Smooth muscle cell (in vitro differentiated cells): Measurements from ENCODE around the gene GSS. TPM values are rescaled to one million over a fixed set of nuclear protein-coding genes. Genes with fewer than 3 reads are reported as not detected.

Experiments
- DNase-seq: peaks from one replicate; lab custom pipeline; 2025; ENCODE audit not compliant: unreplicated experiment; lab: John Stamatoyannopoulos, UW
- H2AFZ ChIP-seq: fragments of 200-600 bp; sonication (generic); 2 replicates; pipeline ENCODE4 v1.6.0; 2016; ENCODE audit warnings: antibody characterized with exemption, low read depth, mild to moderate bottlenecking
- H3F3A ChIP-seq: fragments of 200-600 bp; sonication (generic); 2 replicates; pipeline ENCODE4 v1.6.0; 2017; ENCODE audit warnings: antibody characterized with exemption, low read depth
- H3K27ac ChIP-seq: fragments of 200-600 bp; sonication (generic); 2 replicates; pipeline ENCODE4 v1.5.1; 2016; ENCODE audit warnings: low read depth, mild to moderate bottlenecking
- H3K27me3 ChIP-seq: fragments of 200-600 bp; sonication (generic); 2 replicates; pipeline ENCODE4 v1.6.1; 2016; ENCODE audit warnings: low read depth, mild to moderate bottlenecking
- H3K36me3 ChIP-seq: fragments of 200-600 bp; sonication (generic); 2 replicates; pipeline ENCODE4 v1.5.1; 2016; ENCODE audit warnings: low read depth
- H3K4me1 ChIP-seq: fragments of 200-600 bp; sonication (generic); 2 replicates; pipeline ENCODE4 v1.5.1; 2016; ENCODE audit warnings: low read depth
- H3K4me2 ChIP-seq: fragments of 200-600 bp; sonication (generic); 2 replicates; pipeline ENCODE4 v1.6.0; 2016; ENCODE audit warnings: mild to moderate bottlenecking
- H3K4me3 ChIP-seq: fragments of 200-600 bp; sonication (generic); 2 replicates; pipeline ENCODE4 v1.5.1; 2016; ENCODE audit warnings: mild to moderate bottlenecking
- H3K79me2 ChIP-seq: fragments of 200-600 bp; sonication (generic); 2 replicates; pipeline ENCODE4 v1.6.0; 2016; ENCODE audit warnings: low read depth, mild to moderate bottlenecking
- H3K9ac ChIP-seq: fragments of 200-600 bp; sonication (generic); 2 replicates; pipeline ENCODE4 v1.6.0; 2016; ENCODE audit warnings: low read depth
- H3K9me3 ChIP-seq: fragments of 200-600 bp; sonication (generic); replicated peaks from 2 replicates; pipeline ENCODE4 v1.5.1; 2016; ENCODE audit warnings: low read depth
- H4K20me1 ChIP-seq: fragments of 200-600 bp; sonication (generic); 2 replicates; pipeline ENCODE4 v1.6.0; 2016; ENCODE audit warnings: low read depth
- WGBS: methylation state at CpG from one replicate; pipeline ENCODE4 v1.1.7; 2016; ENCODE audit warnings: low lambda C conversion rate; 5-methylcytosine and 5-hydroxymethylcytosine counted together
- polyA plus RNA-seq: library from polyadenylated mRNA; unstranded; fragments of >200 nt; fragmentation: Nextera tagmentation; extraction: Ambion mirVana; gene quantifications from 2 replicates; pipeline ENCODE4 v1.2.1, GENCODE V29; 2016
- total RNA-seq: library from RNA; depleted of rRNA; stranded (reverse); fragments of >200 nt; gene quantifications from 2 replicates; pipeline ENCODE4 v1.2.3, GENCODE V29; 2014
- TF ChIP-seq, protein P1 (sequence below): fragments of 200-600 bp; sonication (generic); IDR thresholded peaks from 2 replicates; pipeline ENCODE4 v1.5.1; 2017; ENCODE audit warnings: borderline replicate concordance, mild to moderate bottlenecking, antibody characterized with exemption; ENCODE audit not compliant: insufficient read depth, poor library complexity, severe bottlenecking

The GSS gene
- total and polyA plus RNA-seq, 2 experiments from 2014 or later: 48.4 to 71.6 TPM

DNA sequence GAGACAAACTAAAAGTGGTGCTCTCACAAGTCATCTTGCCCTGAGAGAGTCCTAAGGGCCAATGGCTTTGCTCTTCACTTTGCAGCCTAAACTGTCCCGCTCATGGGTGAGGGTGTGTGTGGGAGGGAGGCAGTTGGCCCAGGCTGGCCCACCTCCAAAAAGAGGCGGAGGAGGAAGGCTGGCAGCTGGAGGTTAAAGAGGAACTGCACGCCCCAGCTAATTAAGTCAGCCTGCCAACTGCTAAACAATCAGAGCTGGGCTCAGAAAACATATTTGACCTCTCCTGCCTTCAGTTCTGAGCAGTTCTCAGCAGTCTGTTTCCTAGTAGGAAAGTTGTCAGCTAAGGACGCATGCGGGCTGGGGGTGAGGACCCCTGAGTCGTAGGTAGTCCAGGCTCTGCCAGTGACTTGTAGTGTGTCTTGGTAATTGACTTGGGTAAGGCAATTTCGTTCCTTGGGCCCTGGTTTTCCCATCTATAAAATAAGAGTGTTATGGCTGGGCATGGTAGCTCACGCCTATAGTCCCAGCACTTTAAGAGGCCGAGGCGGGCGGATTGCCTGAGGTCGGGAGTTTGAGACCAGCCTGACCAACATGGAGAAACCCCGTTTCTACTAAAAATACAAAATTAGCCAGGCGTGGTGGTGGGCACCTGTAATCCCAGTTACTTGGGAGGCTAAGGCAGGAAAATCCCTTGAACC is 17.0 kb downstream of the GSS start:
- H3K27ac ChIP-seq: no peak overlapping the region
- H3K4me1 ChIP-seq: no peaks in the 10 kb centered on the region
- H3K79me2 ChIP-seq: no peaks in the 10 kb centered on the region
- 97% methylated on average over 14 of the region's 14 CpGs for WGBS
- no peak overlapping the region for H3K4me3 ChIP-seq
- no peak for DNase-seq
- TF ChIP-seq, protein P1, sequence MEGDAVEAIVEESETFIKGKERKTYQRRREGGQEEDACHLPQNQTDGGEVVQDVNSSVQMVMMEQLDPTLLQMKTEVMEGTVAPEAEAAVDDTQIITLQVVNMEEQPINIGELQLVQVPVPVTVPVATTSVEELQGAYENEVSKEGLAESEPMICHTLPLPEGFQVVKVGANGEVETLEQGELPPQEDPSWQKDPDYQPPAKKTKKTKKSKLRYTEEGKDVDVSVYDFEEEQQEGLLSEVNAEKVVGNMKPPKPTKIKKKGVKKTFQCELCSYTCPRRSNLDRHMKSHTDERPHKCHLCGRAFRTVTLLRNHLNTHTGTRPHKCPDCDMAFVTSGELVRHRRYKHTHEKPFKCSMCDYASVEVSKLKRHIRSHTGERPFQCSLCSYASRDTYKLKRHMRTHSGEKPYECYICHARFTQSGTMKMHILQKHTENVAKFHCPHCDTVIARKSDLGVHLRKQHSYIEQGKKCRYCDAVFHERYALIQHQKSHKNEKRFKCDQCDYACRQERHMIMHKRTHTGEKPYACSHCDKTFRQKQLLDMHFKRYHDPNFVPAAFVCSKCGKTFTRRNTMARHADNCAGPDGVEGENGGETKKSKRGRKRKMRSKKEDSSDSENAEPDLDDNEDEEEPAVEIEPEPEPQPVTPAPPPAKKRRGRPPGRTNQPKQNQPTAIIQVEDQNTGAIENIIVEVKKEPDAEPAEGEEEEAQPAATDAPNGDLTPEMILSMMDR: no peak
- H3K9ac ChIP-seq: no peak overlapping the region
- H3K36me3 ChIP-seq: no peaks in the 10 kb centered on the region
- no peaks in the 10 kb centered on the region for H3K9me3 ChIP-seq
- H3K27me3 ChIP-seq: no peaks in the 10 kb centered on the region
- H3F3A ChIP-seq: no peaks in the 10 kb centered on the region
- no peak overlapping the region for H3K4me2 ChIP-seq
- no peaks in the 10 kb centered on the region for H4K20me1 ChIP-seq
- H2AFZ ChIP-seq: no peak overlapping the region

DNA sequence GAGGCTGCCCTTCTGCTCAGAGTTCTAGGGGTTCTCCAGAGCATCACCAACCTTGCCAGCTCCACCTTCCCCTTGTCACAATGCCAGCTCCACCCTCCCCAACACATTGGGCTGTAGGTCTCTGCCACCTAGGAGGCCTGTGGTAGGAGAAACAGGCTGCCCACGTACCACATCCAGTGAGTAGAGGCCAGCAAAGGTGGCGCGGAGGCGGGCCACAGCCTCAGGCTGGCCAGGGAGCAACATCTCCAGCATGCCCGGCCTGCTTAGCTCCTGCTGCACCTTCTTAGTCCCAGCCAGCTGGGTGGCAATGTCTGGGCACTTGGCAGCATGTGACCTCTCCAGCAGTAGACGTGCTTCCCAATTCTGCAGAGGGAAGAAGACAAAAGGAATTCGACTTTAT is 23.8 kb downstream of the GSS start:
- TF ChIP-seq, protein P1: no peak
- no peak overlapping the region for H2AFZ ChIP-seq
- no peaks in the 10 kb centered on the region for H3K27me3 ChIP-seq
- H3K4me2 ChIP-seq: no peak overlapping the region
- DNase-seq: no peak
- no peaks in the 10 kb centered on the region for H3K79me2 ChIP-seq
- no peaks in the 10 kb centered on the region for H3F3A ChIP-seq
- WGBS: 98% methylated on average over 7 of the region's 7 CpGs
- H3K4me3 ChIP-seq: no peak overlapping the region
- H3K36me3 ChIP-seq: no peaks in the 10 kb centered on the region
- H3K9ac ChIP-seq: no peak overlapping the region
- no peaks in the 10 kb centered on the region for H4K20me1 ChIP-seq
- no peak overlapping the region for H3K27ac ChIP-seq
- no peaks in the 10 kb centered on the region for H3K9me3 ChIP-seq
- H3K4me1 ChIP-seq: no peaks in the 10 kb centered on the region

DNA sequence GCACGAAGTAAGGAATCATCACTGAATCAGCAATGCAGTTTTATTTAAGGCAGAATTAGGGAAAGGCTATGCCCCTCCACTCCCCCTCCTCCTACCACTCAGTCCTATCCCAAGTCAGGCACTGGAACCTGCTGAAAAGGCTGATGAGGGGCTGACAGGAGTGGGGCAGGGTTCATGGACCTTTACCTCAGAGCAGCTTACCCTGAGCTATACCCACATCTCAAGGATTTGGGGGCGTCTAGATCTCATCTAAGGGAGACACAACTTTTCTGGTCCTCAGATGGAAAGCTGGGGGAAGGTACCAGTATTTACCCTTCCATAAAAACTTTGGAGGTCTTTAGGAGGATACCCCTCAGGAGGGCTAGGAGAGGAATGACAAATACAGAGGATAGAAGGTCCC is 27.2 kb downstream of the GSS start:
- Histone ChIP-seq H2AFZ (no peak overlapping the region), H3K27me3 (no peaks in the 10 kb centered on the region), H3K9ac (no peak overlapping the region), H4K20me1 (no peaks in the 10 kb centered on the region), H3K79me2 (no peaks in the 10 kb centered on the region), H3K4me2 (no peak overlapping the region), H3F3A (no peaks in the 10 kb centered on the region), H3K4me3 (no peak overlapping the region), H3K4me1 (no peaks in the 10 kb centered on the region), H3K36me3 (no peaks in the 10 kb centered on the region), H3K9me3 (no peaks in the 10 kb centered on the region), H3K27ac (no peak overlapping the region)
- TF ChIP-seq, protein P1: no peak
- DNase-seq: no peak
- WGBS: 93% methylated on average over 2 of the region's 2 CpGs

DNA sequence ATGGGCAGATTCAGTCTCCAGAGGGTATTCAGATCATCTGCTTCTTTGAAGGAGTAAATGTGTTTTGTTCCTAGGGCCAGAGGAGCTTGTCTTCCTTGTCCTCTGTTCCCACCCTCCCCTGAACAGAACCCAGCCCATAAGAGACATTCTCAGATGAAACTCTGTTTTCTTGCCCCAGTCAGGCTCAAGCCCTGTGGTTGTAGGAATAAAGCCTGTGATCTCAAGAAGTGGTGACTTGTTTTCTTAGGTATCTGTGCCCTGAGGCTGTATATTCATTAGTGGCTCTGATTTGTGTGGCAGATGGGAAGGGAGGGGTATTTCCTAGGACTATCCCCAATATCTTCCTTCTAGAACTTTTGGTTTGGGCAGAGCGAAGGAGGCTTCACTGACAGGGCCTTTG is 27.9 kb downstream of the GSS start:
- Histone ChIP-seq H3K4me1 (no peaks in the 10 kb centered on the region), H3K9ac (no peak overlapping the region), H4K20me1 (no peaks in the 10 kb centered on the region), H3K36me3 (no peaks in the 10 kb centered on the region), H3K9me3 (no peaks in the 10 kb centered on the region), H3F3A (no peaks in the 10 kb centered on the region), H3K27ac (no peak overlapping the region), H3K4me3 (no peak overlapping the region), H3K4me2 (no peak overlapping the region), H2AFZ (no peak overlapping the region), H3K79me2 (no peaks in the 10 kb centered on the region), H3K27me3 (no peaks in the 10 kb centered on the region)
- TF ChIP-seq, protein P1: no peak
- DNase-seq: no peak
- WGBS: 94% methylated on average over 1 of the region's 1 CpG
